GM19099 (cell line): Measurements from ENCODE around the gene RAB11B.

Experiments used
- POLR2A ChIP-seq: IDR thresholded peaks from 3 replicates; pipeline ENCODE4 v1.6.1; 2011; ENCODE audit warnings: low read depth; ENCODE audit not compliant: insufficient read length; ENCODE audit errors: extremely low read depth

Gene RAB11B

GRCh38 chr19:8366961-8367326 lies 23.2 kb upstream of the RAB11B start:
- TF ChIP-seq POLR2A, result no peak

GRCh38 chr19:8367327-8368001 lies 22.7 kb upstream of the RAB11B start:
- no peak for TF ChIP-seq POLR2A

GRCh38 chr19:8370176-8371010 lies 19.8 kb upstream of the RAB11B start:
- TF ChIP-seq POLR2A, result no peak

GRCh38 chr19:8371011-8371804 lies 19.0 kb upstream of the RAB11B start:
- no peak for TF ChIP-seq POLR2A

GRCh38 chr19:8373867-8374813 lies 16.0 kb upstream of the RAB11B start:
- no peak for TF ChIP-seq POLR2A

- TF ChIP-seq POLR2A, result no peak
Measured at GRCh38 chr19:8377598-8377997, 12.6 kb upstream of the RAB11B start.

- no peak for TF ChIP-seq POLR2A
Measured at GRCh38 chr19:8386990-8387389, 3.2 kb upstream of the RAB11B start.

GRCh38 chr19:8387688-8388611 lies 2.2 kb upstream of the RAB11B start:
- TF ChIP-seq POLR2A, result no peak

GRCh38 chr19:8388612-8388958 lies 1.6 kb upstream of the RAB11B start:
- no peak for TF ChIP-seq POLR2A

GRCh38 chr19:8390617-8390981 lies 439 bp downstream of the RAB11B start:
- peak; percentile 29 for TF ChIP-seq POLR2A

GRCh38 chr19:8391198-8392016 lies 1.2 kb downstream of the RAB11B start:
- TF ChIP-seq POLR2A, result no peak

GRCh38 chr19:8392017-8392591 lies 1.9 kb downstream of the RAB11B start:
- no peak for TF ChIP-seq POLR2A
